ENCODE data around the gene STX1A. TPM values are rescaled to one million over a fixed set of nuclear protein-coding genes. Genes with fewer than 3 reads are reported as not detected.
A peak's percentile ranks its signal among the peaks of the same experiment; 100 is the strongest.

The STX1A gene
- total and polyA plus RNA-seq, 8 donors = 2.3 to 95.7 (median 9.6) TPM

DNA sequence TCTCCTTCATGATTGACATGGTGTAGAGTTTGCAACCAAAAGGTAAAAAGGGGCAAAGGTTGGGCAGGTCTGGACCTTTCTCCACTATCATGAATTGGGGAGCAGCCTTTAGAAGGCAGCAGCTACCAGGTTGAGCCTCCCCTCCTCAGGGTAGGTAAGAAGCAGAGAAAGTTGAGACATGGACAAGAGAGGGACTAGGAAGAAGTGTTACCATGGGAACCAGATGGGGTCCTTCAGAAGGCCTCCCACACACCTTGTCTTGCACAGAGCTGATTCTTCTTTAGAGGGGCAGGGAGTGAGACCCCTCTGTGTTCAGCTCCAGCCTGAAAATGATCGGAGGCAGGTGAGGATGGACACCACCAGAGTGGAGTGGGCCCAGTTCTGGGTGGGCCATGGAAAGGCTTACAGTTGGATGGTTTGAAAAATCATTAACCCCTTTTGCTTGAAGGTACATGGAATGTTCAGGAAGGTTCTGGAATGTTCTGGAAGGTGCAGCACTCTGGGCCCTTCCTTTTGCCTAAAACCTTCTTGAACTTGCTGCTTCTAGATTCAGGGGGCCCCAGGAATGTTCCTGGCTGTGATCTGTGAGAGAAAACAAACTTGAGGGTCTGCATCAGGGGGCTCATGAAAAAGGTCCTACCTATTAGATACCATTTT, 44.9 kb downstream of the STX1A start:
- no peak for ATAC-seq
- Histone ChIP-seq H3K4me1 (no peaks in the 10 kb centered on the region), H3K27ac (no peak overlapping the region), H3K9me3 (no peaks in the 10 kb centered on the region), H3K27me3 (no peaks in the 10 kb centered on the region), H3K4me3 (no peak overlapping the region), H3K36me3 (no peaks in the 10 kb centered on the region)
- WGBS, 2 donors = 93 to 96% methylated on average over 1 of the region's 1 CpG
- intact Hi-C loops (cut with DNase I) = no loop called here
- no peak for FAIRE-seq
- TF ChIP-seq, protein P1, sequence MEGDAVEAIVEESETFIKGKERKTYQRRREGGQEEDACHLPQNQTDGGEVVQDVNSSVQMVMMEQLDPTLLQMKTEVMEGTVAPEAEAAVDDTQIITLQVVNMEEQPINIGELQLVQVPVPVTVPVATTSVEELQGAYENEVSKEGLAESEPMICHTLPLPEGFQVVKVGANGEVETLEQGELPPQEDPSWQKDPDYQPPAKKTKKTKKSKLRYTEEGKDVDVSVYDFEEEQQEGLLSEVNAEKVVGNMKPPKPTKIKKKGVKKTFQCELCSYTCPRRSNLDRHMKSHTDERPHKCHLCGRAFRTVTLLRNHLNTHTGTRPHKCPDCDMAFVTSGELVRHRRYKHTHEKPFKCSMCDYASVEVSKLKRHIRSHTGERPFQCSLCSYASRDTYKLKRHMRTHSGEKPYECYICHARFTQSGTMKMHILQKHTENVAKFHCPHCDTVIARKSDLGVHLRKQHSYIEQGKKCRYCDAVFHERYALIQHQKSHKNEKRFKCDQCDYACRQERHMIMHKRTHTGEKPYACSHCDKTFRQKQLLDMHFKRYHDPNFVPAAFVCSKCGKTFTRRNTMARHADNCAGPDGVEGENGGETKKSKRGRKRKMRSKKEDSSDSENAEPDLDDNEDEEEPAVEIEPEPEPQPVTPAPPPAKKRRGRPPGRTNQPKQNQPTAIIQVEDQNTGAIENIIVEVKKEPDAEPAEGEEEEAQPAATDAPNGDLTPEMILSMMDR (IDR thresholded peaks at IDR 0.05) = no peak
- no peak for DNase-seq

DNA sequence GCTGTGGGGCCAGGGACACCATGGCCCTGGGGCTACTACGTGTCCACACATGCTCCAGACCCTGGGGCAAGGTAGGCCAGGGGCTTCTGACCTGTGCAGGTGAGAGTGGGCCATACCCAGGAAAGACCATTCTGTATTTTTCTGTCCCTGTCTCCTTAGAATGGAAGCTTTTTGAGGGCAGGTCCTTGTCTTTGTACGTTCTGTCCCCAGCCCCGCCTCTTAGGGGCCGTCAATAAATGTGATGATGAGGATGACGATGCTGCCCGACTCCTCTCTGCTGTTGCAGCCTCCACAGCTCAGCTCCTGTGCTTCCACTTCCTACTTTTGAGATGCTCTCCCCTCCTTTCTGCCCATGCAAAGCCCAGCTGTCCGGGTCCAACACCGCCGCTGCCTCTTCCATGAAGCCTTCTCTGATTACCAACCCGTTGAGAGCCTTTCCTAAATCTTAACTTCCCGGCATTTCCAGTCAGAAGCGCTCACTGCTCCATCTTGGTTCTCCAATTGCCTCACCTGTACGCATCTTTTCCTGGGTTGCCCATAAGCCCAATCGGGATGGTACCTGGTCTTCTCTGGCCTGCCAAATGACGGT, 47.5 kb downstream of the STX1A start:
- intact Hi-C loops (cut with DNase I) = no loop called here
- FAIRE-seq (no peak), ATAC-seq (no peak), DNase-seq (no peak)
- TF ChIP-seq, protein P1 (IDR thresholded peaks at IDR 0.05) = no peak
- no peaks in the 10 kb centered on the region for H3K9me3 ChIP-seq
- WGBS, 2 donors = 93 to 95% methylated on average over 15 of the region's 15 CpGs
- H3K36me3 ChIP-seq = no peaks in the 10 kb centered on the region
- H3K4me3 ChIP-seq = no peak overlapping the region
- no peak overlapping the region for H3K27ac ChIP-seq
- H3K4me1 ChIP-seq = no peaks in the 10 kb centered on the region
- H3K27me3 ChIP-seq = no peaks in the 10 kb centered on the region

DNA sequence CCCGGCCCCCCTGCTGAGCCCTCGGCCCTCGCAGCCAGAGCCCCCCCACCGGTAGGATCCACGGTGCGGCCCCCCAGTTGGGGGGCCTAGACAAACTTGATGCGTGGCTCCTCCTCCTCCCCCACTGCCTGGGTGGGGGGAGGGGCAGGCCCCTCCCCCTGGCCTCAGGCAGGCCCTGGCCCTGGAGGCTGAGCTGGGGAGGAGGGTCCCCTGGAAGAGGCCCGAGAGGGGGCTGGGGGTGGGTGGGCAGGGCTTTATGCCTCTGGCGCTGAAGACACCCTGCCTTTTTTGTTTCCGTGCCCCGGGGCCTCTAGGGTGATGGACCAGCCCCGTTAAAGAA, 48.2 kb downstream of the STX1A start:
- TF ChIP-seq, protein P1 (IDR thresholded peaks at IDR 0.05) = no peak
- no peaks in the 10 kb centered on the region for H3K4me1 ChIP-seq
- FAIRE-seq = no peak
- no peak for DNase-seq
- H3K4me3 ChIP-seq = no peak overlapping the region
- intact Hi-C loops (cut with DNase I) = no loop called here
- no peak overlapping the region for H3K27ac ChIP-seq
- H3K36me3 ChIP-seq = no peaks in the 10 kb centered on the region
- no peak for ATAC-seq
- 54 to 77% methylated on average over 8 to 12 of the region's 12 CpGs for WGBS, 2 donors
- H3K27me3 ChIP-seq = no peaks in the 10 kb centered on the region
- H3K9me3 ChIP-seq = no peaks in the 10 kb centered on the region

DNA sequence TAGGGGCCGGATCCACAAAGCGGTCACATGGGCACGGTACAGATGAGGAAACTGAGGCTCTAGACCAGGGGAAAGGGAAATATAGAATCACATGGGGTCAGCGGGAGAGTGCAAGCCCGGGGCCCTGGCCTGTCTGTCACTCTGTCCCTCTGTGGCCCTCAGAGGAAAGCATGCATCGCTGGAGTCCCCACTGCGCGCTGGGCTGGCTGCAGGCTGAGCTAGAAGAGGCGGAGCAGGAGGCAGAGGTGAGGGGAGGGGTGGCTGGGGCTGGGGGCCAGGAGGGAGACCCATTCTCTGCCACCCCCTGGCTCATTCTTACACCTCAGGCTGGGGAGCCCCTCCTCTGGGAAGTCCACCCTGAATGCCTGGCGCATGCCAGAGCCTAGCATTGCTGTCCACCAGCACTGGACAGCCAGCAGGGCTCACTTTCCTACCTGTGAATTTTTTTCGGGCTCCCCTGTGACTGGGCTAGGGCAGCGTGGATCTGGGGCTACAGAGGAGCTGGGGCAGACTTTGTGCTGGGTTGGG, 49.5 kb downstream of the STX1A start:
- no peak overlapping the region for H3K27ac ChIP-seq
- WGBS, 2 donors = 85 to 91% methylated on average over 12 of the region's 12 CpGs
- no peaks in the 10 kb centered on the region for H3K36me3 ChIP-seq
- ATAC-seq (no peak), FAIRE-seq (no peak), DNase-seq (no peak)
- TF ChIP-seq, protein P1 (IDR thresholded peaks at IDR 0.05) = no peak
- H3K9me3 ChIP-seq = no peaks in the 10 kb centered on the region
- H3K27me3 ChIP-seq = no peaks in the 10 kb centered on the region
- no peaks in the 10 kb centered on the region for H3K4me1 ChIP-seq
- intact Hi-C loops (cut with DNase I) = no loop called here
- no peak overlapping the region for H3K4me3 ChIP-seq

DNA sequence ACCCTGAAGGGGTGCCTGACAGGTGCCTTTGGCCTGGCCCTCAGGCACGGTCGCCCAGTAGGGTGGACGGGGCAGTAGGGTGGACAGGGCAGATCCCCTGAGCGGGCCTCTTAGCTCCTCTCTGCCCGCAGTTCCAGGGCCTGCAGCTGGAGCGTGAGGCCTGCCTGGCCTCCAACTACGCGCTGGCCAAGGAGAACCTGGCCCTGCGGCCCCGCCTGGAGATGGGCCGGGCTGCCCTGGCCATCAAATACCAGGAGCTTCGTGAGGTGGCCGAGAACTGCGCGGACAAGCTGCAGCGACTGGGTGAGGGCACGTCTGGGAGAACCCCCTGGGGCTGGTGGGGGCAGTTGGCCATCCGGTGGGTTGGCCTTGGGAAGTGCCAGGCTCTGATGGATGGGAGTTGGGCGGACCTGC, 50.2 kb downstream of the STX1A start:
- intact Hi-C loops (cut with DNase I) = no loop called here
- H3K36me3 ChIP-seq = no peaks in the 10 kb centered on the region
- ATAC-seq (peak in 3 of 4 donors; percentile 2 to 6 (median 6)), FAIRE-seq (no peak), DNase-seq (peak in 4 of 6 donors; percentile 35 to 82 (median 45))
- H3K27me3 ChIP-seq = no peaks in the 10 kb centered on the region
- peak overlapping the region; percentile 26 to 62 (median 42) for H3K27ac ChIP-seq
- 55% methylated on average over 19 of the region's 19 CpGs for WGBS, 2 donors
- no peaks in the 10 kb centered on the region for H3K4me1 ChIP-seq
- TF ChIP-seq, protein P1 (IDR thresholded peaks at IDR 0.05) = no peak
- H3K9me3 ChIP-seq = no peaks in the 10 kb centered on the region
- peak overlapping the region in 2 of 4 donors; percentile 53 to 67 for H3K4me3 ChIP-seq

Measured in pancreas (tissue), 10 donors.